ENCODE measurements around the gene GAP43.
"Not testable (repeated sequence)": the region's sequence is repeated elsewhere in the genome, so short reads cannot be mapped to it uniquely, and the experiment has no call there.

GAP43 gene

GRCh38 chr3:115699706-115700105, 76.4 kb downstream of the GAP43 start:
- DNase-seq = no peak

GRCh38 chr3:115702598-115702997, 79.3 kb downstream of the GAP43 start:
- no peak for DNase-seq

- DNase-seq = no peak
Observed at GRCh38 chr3:115704661-115705338, 81.5 kb downstream of the GAP43 start.

- DNase-seq = no peak
Observed at GRCh38 chr3:115706311-115706829, 83.1 kb downstream of the GAP43 start.

GRCh38 chr3:115708540-115708939, 85.2 kb downstream of the GAP43 start:
- DNase-seq = no peak

- DNase-seq = no peak
Observed at GRCh38 chr3:115709093-115709492, 85.8 kb downstream of the GAP43 start.

GRCh38 chr3:115709931-115710330, 86.6 kb downstream of the GAP43 start:
- no peak for DNase-seq

GRCh38 chr3:115710799-115711198, 87.5 kb downstream of the GAP43 start:
- no peak for DNase-seq

- no peak for DNase-seq
Observed at GRCh38 chr3:115712871-115713270, 89.6 kb downstream of the GAP43 start.

GRCh38 chr3:115713284-115713683, 90.0 kb downstream of the GAP43 start:
- DNase-seq = no peak

- no peak for DNase-seq
Observed at GRCh38 chr3:115715241-115715745, 92.0 kb downstream of the GAP43 start.

GRCh38 chr3:115720983-115721382, 97.7 kb downstream of the GAP43 start:
- DNase-seq = no peak

- no peak for DNase-seq
Observed at GRCh38 chr3:115725800-115726199, 102.5 kb downstream of the GAP43 start.

GRCh38 chr3:115727135-115727534, 103.8 kb downstream of the GAP43 start:
- DNase-seq = no peak

GRCh38 chr3:115728013-115728412, 104.7 kb downstream of the GAP43 start:
- no peak for DNase-seq

- not testable (repeated sequence) for DNase-seq
Observed at GRCh38 chr3:115736341-115736740, 113.0 kb downstream of the GAP43 start.

- DNase-seq = no peak
Observed at GRCh38 chr3:115741650-115742049, 118.3 kb downstream of the GAP43 start.

- not testable (repeated sequence) for DNase-seq
Observed at GRCh38 chr3:115744516-115744915, 121.2 kb downstream of the GAP43 start.

- DNase-seq = not testable (repeated sequence)
Observed at GRCh38 chr3:115752978-115753377, 129.7 kb downstream of the GAP43 start.

GRCh38 chr3:115758076-115758763, 134.9 kb downstream of the GAP43 start:
- DNase-seq = no peak

- DNase-seq = no peak
Observed at GRCh38 chr3:115760716-115761115, 137.4 kb downstream of the GAP43 start.

- no peak for DNase-seq
Observed at GRCh38 chr3:115761927-115762305, 138.6 kb downstream of the GAP43 start.

GRCh38 chr3:115766587-115767482, 143.5 kb downstream of the GAP43 start:
- DNase-seq = no peak
